ENCODE data around the gene CDC42EP1. TPM values are rescaled to one million over a fixed set of nuclear protein-coding genes. Genes with fewer than 3 reads are reported as not detected.

CDC42EP1 gene
- total RNA-seq: 67.3 and 73.9 TPM in 2 replicates

GRCh38 chr22:37559901-37560607, at the start of gene CDC42EP1:
Gene CDC42EP1 (plus strand): TSS chr22:37560480. CDS start chr22:37566350, 5,870 bp downstream.

GRCh38 chr22:37519268-37520195, 40.7 kb upstream of the CDC42EP1 start, which contains the start of gene CARD10:
Gene CARD10 (minus strand): TSS chr22:37519415. CDS start chr22:37519200, 215 bp downstream.

GRCh38 chr22:37608477-37609239, 48.4 kb downstream of the CDC42EP1 start, which contains the start of gene GGA1:
Gene GGA1 (plus strand): TSS chr22:37608834. CDS start chr22:37608861, 27 bp downstream.

Other genes starting within 250 kb of the CDC42EP1 start
- 0.59 and 3.8 TPM in 2 replicates for gene ELFN2, start 133.0 kb upstream of the CDC42EP1 start, total RNA-seq
- gene MFNG, start 74.1 kb upstream of the CDC42EP1 start, total RNA-seq: 0.24 and 1.1 TPM in 2 replicates
- 4.1 and 5.6 TPM in 2 replicates for gene CARD10, start 41.1 kb upstream of the CDC42EP1 start, total RNA-seq
- gene LGALS2, start 19.6 kb downstream of the CDC42EP1 start, total RNA-seq: not detected in 2 replicates
- 18.8 and 20.7 TPM in 2 replicates for gene GGA1, start 48.4 kb downstream of the CDC42EP1 start, total RNA-seq
- gene SH3BP1, start 79.2 kb downstream of the CDC42EP1 start, total RNA-seq: 14.5 and 16.0 TPM in 2 replicates
- gene PDXP, start 98.2 kb downstream of the CDC42EP1 start, total RNA-seq: 6.5 and 9.9 TPM in 2 replicates
- 4,931 and 6,137 TPM in 2 replicates for gene LGALS1, start 115.2 kb downstream of the CDC42EP1 start, total RNA-seq
- gene NOL12, start 125.9 kb downstream of the CDC42EP1 start, total RNA-seq: 12.9 and 28.6 TPM in 2 replicates
- gene TRIOBP, start 136.6 kb downstream of the CDC42EP1 start, total RNA-seq: 120 and 124 TPM in 2 replicates
- gene GCAT, start 247.5 kb downstream of the CDC42EP1 start, total RNA-seq: 26.2 and 42.1 TPM in 2 replicates

Data from cardiac ventricle fibroblast (primary cell).